Caki2 (cell line): Measurements from ENCODE around the gene TMOD4. TPM values are rescaled to one million over a fixed set of nuclear protein-coding genes. Genes with fewer than 3 reads are reported as not detected.

Source experiments
- DNase-seq: peaks from one replicate; pipeline ENCODE4 v3.0.0-alpha.2; 2015; ENCODE audit warnings: low read depth
- in situ Hi-C: cut with HindIII; loops from 2 replicates; pipeline ENCODE4 v1.10.0; 2016; ENCODE audit warnings: low sequenced_read_pairs, low pct_unique_long_range_greater_than_20kb, mixed read lengths
- total RNA-seq: library from RNA; depleted of rRNA; stranded (reverse); fragments of >200 nt; shearing (Covaris generic); gene quantifications from 2 replicates; pipeline ENCODE4 v1.2.3, GENCODE V29; 2014; ENCODE audit warnings: low replicate concordance; rRNA removed

TMOD4 gene
- total RNA-seq, 1 experiment from 2014 or later, result not detected

DNA sequence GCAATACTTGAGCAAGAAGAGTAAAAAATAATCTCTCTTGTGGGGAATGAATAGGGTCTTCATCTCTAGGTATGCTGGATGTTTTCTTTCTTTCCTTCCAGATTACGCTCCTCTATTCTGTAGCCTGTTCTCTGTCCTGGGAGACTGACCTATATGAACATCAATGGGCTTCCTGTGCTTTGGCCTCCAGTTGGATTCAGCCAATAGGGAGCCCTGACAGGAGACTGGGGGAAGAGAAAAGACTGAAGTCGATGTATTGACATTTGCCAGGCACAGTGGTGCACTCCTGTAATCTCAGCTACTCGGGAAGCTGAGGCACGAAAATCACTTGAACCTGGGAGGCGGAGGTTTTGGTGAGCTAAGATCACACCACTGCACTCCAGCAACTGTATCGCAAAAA is 47.0 kb downstream of the TMOD4 start:
- in situ Hi-C loops, result no loop called here
- DNase-seq, result no peak

DNA sequence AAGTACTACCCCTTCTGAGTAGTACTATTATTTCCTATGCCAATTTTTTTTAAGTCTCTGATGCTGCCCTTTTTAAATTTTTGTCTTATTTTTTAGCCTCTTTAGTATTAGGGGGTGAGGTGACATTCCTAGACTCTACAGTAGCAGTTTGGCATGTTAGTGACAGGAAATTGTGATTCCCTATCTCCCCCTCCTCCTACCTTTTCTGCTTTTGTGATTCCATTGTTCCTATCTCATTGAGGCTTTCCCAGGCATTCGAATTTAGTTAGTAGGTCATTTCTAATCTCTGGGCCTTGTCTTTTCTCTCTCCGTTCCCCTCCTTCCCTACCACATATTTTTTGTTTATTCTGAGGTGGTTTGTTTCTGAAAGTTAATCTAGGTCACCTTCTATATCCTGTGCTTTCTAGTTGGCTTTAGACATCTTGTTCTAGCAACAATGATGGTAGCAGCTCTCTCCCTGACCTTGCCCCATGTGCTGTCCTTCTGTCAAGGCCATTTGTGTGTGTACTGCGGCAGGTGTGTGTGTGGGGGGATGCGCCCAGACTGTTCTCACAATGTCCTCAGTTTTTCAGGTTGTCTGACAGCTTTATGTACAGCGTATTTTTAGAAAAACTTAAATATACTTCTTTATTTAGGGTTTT is 50.9 kb downstream of the TMOD4 start:
- no peak for DNase-seq
- in situ Hi-C loops, result no loop called here

Other genes starting within 250 kb of the TMOD4 start
- 29.2 and 31.7 TPM in 2 replicates for gene SETDB1, start 249.6 kb downstream of the TMOD4 start, total RNA-seq
- 41.8 and 63.4 TPM in 2 replicates for gene CERS2, start 201.1 kb downstream of the TMOD4 start, total RNA-seq
- 1.2 and 1.3 TPM in 2 replicates for gene ANXA9, start 193.7 kb downstream of the TMOD4 start, total RNA-seq
- 8.4 and 11.9 TPM in 2 replicates for gene MINDY1, start 169.1 kb downstream of the TMOD4 start, total RNA-seq
- gene PRUNE1, start 167.5 kb downstream of the TMOD4 start, total RNA-seq, result 6.9 and 14.4 TPM in 2 replicates
- not detected in 2 replicates for gene BNIPL, start 139.4 kb downstream of the TMOD4 start, total RNA-seq
- 0.84 and 1.9 TPM in 2 replicates for gene C1orf56, start 128.2 kb downstream of the TMOD4 start, total RNA-seq
- 47.6 and 54.9 TPM in 2 replicates for gene CDC42SE1, start 116.4 kb downstream of the TMOD4 start, total RNA-seq
- 19.9 and 28.8 TPM in 2 replicates for gene MLLT11, start 115.6 kb downstream of the TMOD4 start, total RNA-seq
- 7.7 and 9.2 TPM in 2 replicates for gene GABPB2, start 105.2 kb downstream of the TMOD4 start, total RNA-seq
- gene SEMA6C, start 29.4 kb downstream of the TMOD4 start, total RNA-seq, result 1.9 TPM in 1 of 2 replicates, not detected in the other
- gene TNFAIP8L2, start 19.3 kb downstream of the TMOD4 start, total RNA-seq, result not detected in 2 replicates
- 17.5 and 19.8 TPM in 2 replicates for gene LYSMD1, start 10.1 kb downstream of the TMOD4 start, total RNA-seq
- gene SCNM1, start 9.8 kb downstream of the TMOD4 start, total RNA-seq, result 30.4 and 52.3 TPM in 2 replicates
- 98.7 and 126 TPM in 2 replicates for gene VPS72, start 14.2 kb upstream of the TMOD4 start, total RNA-seq
- gene PIP5K1A, start 22.6 kb upstream of the TMOD4 start, total RNA-seq, result 14.0 and 51.9 TPM in 2 replicates
- 266 and 273 TPM in 2 replicates for gene PSMD4, start 78.8 kb upstream of the TMOD4 start, total RNA-seq
- gene ZNF687, start 106.3 kb upstream of the TMOD4 start, total RNA-seq, result 10.7 and 19.0 TPM in 2 replicates
- 26.2 and 40.2 TPM in 2 replicates for gene PI4KB, start 151.4 kb upstream of the TMOD4 start, total RNA-seq
- gene RFX5, start 171.3 kb upstream of the TMOD4 start, total RNA-seq, result 50.4 and 52.2 TPM in 2 replicates
- not detected in 2 replicates for gene SELENBP1, start 196.7 kb upstream of the TMOD4 start, total RNA-seq
- gene PSMB4, start 223.6 kb upstream of the TMOD4 start, total RNA-seq, result 428 and 572 TPM in 2 replicates